Adrenal gland (tissue), 5 donors: ENCODE measurements around the gene KLHL29.

Experiments used
- POLR2A ChIP-seq, 2 donors: fragments of 450-650 bp; IDR thresholded peaks; one replicate each; pipeline ENCODE4 v1.6.1; 2017; ENCODE audit warnings: antibody characterized with exemption in 2 of 2, mild to moderate bottlenecking in 2 of 2, moderate library complexity in 1 of 2
- TF ChIP-seq, protein P1 (sequence below), 6 experiments: fragments of 450-650 bp in 4 of 6; fragments of 200-600 bp in 2 of 6; sonication (generic) in 1 of 6; IDR thresholded peaks; 1 replicate in 5 of 6; 2 replicates in 1 of 6; pipeline versions ENCODE4 v1.5.1 to v1.8.0; 2016 to 2021; ENCODE audit warnings: antibody characterized with exemption in 6 of 6, mild to moderate bottlenecking in 2 of 6, moderate library complexity in 1 of 6
- donor health status: DM: no; HTN: no; CAD: no.

GRCh38 chr2:23565814-23566213, 180.8 kb downstream of the KLHL29 start:
- TF ChIP-seq, protein P1, sequence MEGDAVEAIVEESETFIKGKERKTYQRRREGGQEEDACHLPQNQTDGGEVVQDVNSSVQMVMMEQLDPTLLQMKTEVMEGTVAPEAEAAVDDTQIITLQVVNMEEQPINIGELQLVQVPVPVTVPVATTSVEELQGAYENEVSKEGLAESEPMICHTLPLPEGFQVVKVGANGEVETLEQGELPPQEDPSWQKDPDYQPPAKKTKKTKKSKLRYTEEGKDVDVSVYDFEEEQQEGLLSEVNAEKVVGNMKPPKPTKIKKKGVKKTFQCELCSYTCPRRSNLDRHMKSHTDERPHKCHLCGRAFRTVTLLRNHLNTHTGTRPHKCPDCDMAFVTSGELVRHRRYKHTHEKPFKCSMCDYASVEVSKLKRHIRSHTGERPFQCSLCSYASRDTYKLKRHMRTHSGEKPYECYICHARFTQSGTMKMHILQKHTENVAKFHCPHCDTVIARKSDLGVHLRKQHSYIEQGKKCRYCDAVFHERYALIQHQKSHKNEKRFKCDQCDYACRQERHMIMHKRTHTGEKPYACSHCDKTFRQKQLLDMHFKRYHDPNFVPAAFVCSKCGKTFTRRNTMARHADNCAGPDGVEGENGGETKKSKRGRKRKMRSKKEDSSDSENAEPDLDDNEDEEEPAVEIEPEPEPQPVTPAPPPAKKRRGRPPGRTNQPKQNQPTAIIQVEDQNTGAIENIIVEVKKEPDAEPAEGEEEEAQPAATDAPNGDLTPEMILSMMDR (IDR thresholded peaks at IDR 0.05), result no peak
- TF ChIP-seq POLR2A (IDR thresholded peaks at IDR 0.05), result no peak
